Endothelial cell of umbilical vein (primary cell): Measurements from ENCODE around the gene CENATAC. TPM values are rescaled to one million over a fixed set of nuclear protein-coding genes. Genes with fewer than 3 reads are reported as not detected.

ENCODE experiments used
- BruUV-seq: library from RNA; stranded (reverse); fragments of 400-500 nt; replicated peaks from 2 replicates; lab custom pipeline; 2021; lab: Mats Ljungman, UMichigan
- CTCF ChIA-PET: fragments of 300-600, 350-600 bp; sonication (Branson Sonifier 250); formaldehyde crosslinking; loops from one replicate; lab custom pipeline; 2021; ENCODE audit warnings: antibody characterized with exemption, inconsistent platforms; lab: Charles Lee
- POLR2A ChIA-PET: fragments of 300-600, 350-600 bp; sonication (Branson Sonifier 250); formaldehyde crosslinking; loops from one replicate; lab custom pipeline; 2021; ENCODE audit warnings: antibody characterized with exemption, inconsistent platforms; lab: Charles Lee
- DNase-seq: peaks from one replicate; pipeline ENCODE4 v3.0.0-alpha.2; 2011; ENCODE audit warnings: low read depth, low spot score
- FAIRE-seq: peaks from 2 replicates; lab custom pipeline; 2011; peaks lifted over from hg19 to GRCh38; lab: Jason Lieb, UNC
- H2AFZ ChIP-seq: 2 replicates; pipeline ENCODE4 v1.6.0; 2012; ENCODE audit warnings: low read depth, low read length, control low read depth, inconsistent platforms
- H3K27ac ChIP-seq: 2 replicates; pipeline ENCODE4 v1.5.1; 2011; ENCODE audit warnings: low read depth, mild to moderate bottlenecking, control low read depth, low read length, moderate library complexity; ENCODE audit not compliant: insufficient read depth
- H3K27me3 ChIP-seq, 2 experiments: 2 replicates each; pipeline versions ENCODE4 v1.6.0 to v1.6.1; 2011; ENCODE audit warnings: low read length in 2 of 2, mixed read lengths in 1 of 2; ENCODE audit not compliant: control insufficient read depth in 2 of 2, insufficient read depth in 2 of 2
- H3K36me3 ChIP-seq, 2 experiments: 2 replicates in 1 of 2; 3 replicates in 1 of 2; pipeline ENCODE4 v1.5.1; 2011; ENCODE audit warnings: low read length in 2 of 2, mild to moderate bottlenecking in 1 of 2, moderate library complexity in 1 of 2; ENCODE audit not compliant: control insufficient read depth in 2 of 2, insufficient read depth in 2 of 2; ENCODE audit errors: extremely low read depth in 1 of 2
- H3K4me1 ChIP-seq: 3 replicates; pipeline ENCODE4 v1.5.1; 2011; ENCODE audit warnings: mild to moderate bottlenecking, low read length; ENCODE audit not compliant: control insufficient read depth, insufficient read depth; ENCODE audit errors: extremely low read depth
- H3K4me2 ChIP-seq: 2 replicates; pipeline ENCODE4 v1.6.1; 2011; ENCODE audit warnings: low read length, control low read depth, mixed read lengths; ENCODE audit not compliant: insufficient read depth
- H3K4me3 ChIP-seq, 3 experiments: fragments of 200-600 bp in 1 of 3; sonication (generic), shearing (Covaris generic) in 1 of 3; replicated peaks in 1 of 3; 2 replicates each; pipeline ENCODE4 v1.5.1; 2011 to 2016; ENCODE audit warnings: control low read depth in 3 of 3, low read length in 3 of 3, mild to moderate bottlenecking in 2 of 3, inconsistent platforms in 1 of 3, low read depth in 1 of 3, moderate library complexity in 1 of 3; ENCODE audit not compliant: insufficient read depth in 1 of 3
- H3K79me2 ChIP-seq: 2 replicates; pipeline ENCODE4 v1.6.0; 2012; ENCODE audit warnings: low read length, inconsistent platforms; ENCODE audit not compliant: control insufficient read depth, insufficient read depth
- H3K9ac ChIP-seq: replicated peaks from 2 replicates; pipeline ENCODE3; 2011; ENCODE audit warnings: low read length, control low read depth; ENCODE audit not compliant: insufficient read depth; ENCODE audit errors: extremely low read depth
- H3K9me1 ChIP-seq: replicated peaks from 3 replicates; pipeline ENCODE4 v1.6.0; 2011; ENCODE audit warnings: mild to moderate bottlenecking, low read length; ENCODE audit not compliant: control insufficient read depth, insufficient read depth; ENCODE audit errors: extremely low read depth
- H3K9me3 ChIP-seq: replicated peaks from 2 replicates; pipeline ENCODE4 v1.5.1; 2012; ENCODE audit warnings: low read length, inconsistent platforms; ENCODE audit not compliant: control insufficient read depth, insufficient read depth
- H4K20me1 ChIP-seq: replicated peaks from 2 replicates; pipeline ENCODE3; 2011; ENCODE audit warnings: mild to moderate bottlenecking, low read length; ENCODE audit not compliant: control insufficient read depth, insufficient read depth; ENCODE audit errors: extremely low read depth
- CTCF ChIP-seq, 2 donors: IDR thresholded peaks; 1 replicate in 1 of 2; 2 replicates in 1 of 2; pipeline ENCODE4 v1.5.1; 2011; ENCODE audit warnings: low read length in 2 of 2, mild to moderate bottlenecking in 2 of 2, moderate library complexity in 2 of 2, control low read depth in 1 of 2, inconsistent platforms in 1 of 2, low read depth in 1 of 2; ENCODE audit not compliant: insufficient read depth in 1 of 2; ENCODE audit errors: extremely low read depth in 1 of 2
- FOS ChIP-seq: IDR thresholded peaks from 2 replicates; pipeline ENCODE4 v1.6.1; 2011; ENCODE audit warnings: mild to moderate bottlenecking, low read length, moderate library complexity, borderline replicate concordance; ENCODE audit not compliant: insufficient read depth
- GATA2 ChIP-seq: IDR thresholded peaks from 2 replicates; pipeline ENCODE4 v1.7.0; 2011; ENCODE audit warnings: low read depth, mild to moderate bottlenecking, moderate library complexity, mixed read lengths, low read length; ENCODE audit not compliant: insufficient read length, insufficient read depth
- JUN ChIP-seq: IDR thresholded peaks from 2 replicates; pipeline ENCODE4 v1.6.1; 2011; ENCODE audit warnings: borderline replicate concordance, low read depth; ENCODE audit not compliant: insufficient read length, insufficient read depth
- MAX ChIP-seq: IDR thresholded peaks from 2 replicates; pipeline ENCODE4 v1.6.1; 2011; ENCODE audit not compliant: insufficient read depth, insufficient read length
- MYC ChIP-seq: IDR thresholded peaks from one replicate; pipeline ENCODE4 v1.6.1; 2011; ENCODE audit warnings: mild to moderate bottlenecking, low read depth, low read length
- POLR2A ChIP-seq: IDR thresholded peaks from 2 replicates; pipeline ENCODE4 v1.6.1; 2012; ENCODE audit warnings: low read depth, mild to moderate bottlenecking, control low read depth, low read length
- POLR2AphosphoS5 ChIP-seq: IDR thresholded peaks from 2 replicates; pipeline ENCODE4 v1.6.1; 2012; ENCODE audit warnings: low read depth, mild to moderate bottlenecking, control low read depth, low read length, moderate library complexity; ENCODE audit not compliant: insufficient read depth
- dilution Hi-C: fragments of 300-500 bp; cut with MboI; formaldehyde crosslinking; loops from one replicate; pipeline ENCODE4 v1.15.0; 2019; ENCODE audit warnings: low sequenced_read_pairs; ENCODE audit not compliant: extremely low pct_ligation_motif_present
- intact Hi-C: fragments of 100-400 bp; cut with micrococcal nuclease; formaldehyde crosslinking; loops from one replicate; pipeline ENCODE4 v1.10.0; 2022
- polyA plus RNA-seq, 4 experiments: library from polyadenylated mRNA; depleted of rRNA in 3 of 4; stranded (reverse) in 3 of 4; unstranded in 1 of 4; fragments of >200 nt; gene quantifications; 2 replicates each; pipeline versions ENCODE4 v1.2.1 to v1.2.3, GENCODE V29; 2011 to 2012; ENCODE audit warnings: missing spikeins in 1 of 4
- total RNA-seq: library from RNA; stranded (reverse); gene quantifications from 2 replicates; pipeline ENCODE4 v1.2.3, GENCODE V29; 2021

Gene CENATAC
- total and polyA plus RNA-seq, 2 donors (not counting 3 experiments of a cell fraction or from before 2014, with no cell fraction given): 14.2 to 41.8 TPM

GRCh38 chr11:119049081-119049480, 51.1 kb downstream of the CENATAC start:
- dilution Hi-C loops (no loop called here), intact Hi-C loops (no loop called here)
- Histone ChIP-seq H3K79me2 (no peaks in the 10 kb centered on the region), H3K4me3 (no peak overlapping the region), H3K4me1 (no peaks in the 10 kb centered on the region), H3K4me2 (no peak overlapping the region), H3K36me3 (peaks cover 26 to 74% of the 10 kb centered on the region in 2 experiments), H3K9me1 (no peaks in the 10 kb centered on the region), H2AFZ (no peak overlapping the region), H3K27me3 (no peaks in the 10 kb centered on the region), H4K20me1 (no peaks in the 10 kb centered on the region), H3K9me3 (no peaks in the 10 kb centered on the region), H3K9ac (no peak overlapping the region), H3K27ac (no peak overlapping the region)
- POLR2A ChIA-PET: no interaction called here
- no peak for FAIRE-seq
- TF ChIP-seq FOS (no peak), JUN (no peak)
- no peak for DNase-seq
- no TSS peak for BruUV-seq
- CTCF ChIA-PET: interaction anchor here (0.8 kb wide), 1 partner anchor 258 kb away, joined by 3 read pairs; no protein-coding TSS in a partner anchor

- Histone ChIP-seq H3K9me1 (no peaks in the 10 kb centered on the region), H3K27ac (no peak overlapping the region), H3K4me2 (no peak overlapping the region), H3K79me2 (peaks cover 18% of the 10 kb centered on the region), H3K9ac (no peak overlapping the region), H3K4me1 (peaks cover 9% of the 10 kb centered on the region), H3K36me3 (peaks cover 29 to 74% of the 10 kb centered on the region in 2 experiments), H3K27me3 (no peaks in the 10 kb centered on the region), H4K20me1 (no peaks in the 10 kb centered on the region), H3K9me3 (no peaks in the 10 kb centered on the region), H2AFZ (no peak overlapping the region), H3K4me3 (no peak overlapping the region)
- dilution Hi-C loops (no loop called here), intact Hi-C loops (no loop called here)
- CTCF ChIA-PET: no interaction called here
- TF ChIP-seq JUN: no peak
- TF ChIP-seq FOS: no peak
- no peak for TF ChIP-seq CTCF (IDR thresholded peaks at IDR 0.05; ENCODE audit: extremely low read depth in 1 of 2, insufficient read depth in 1 of 2, low read depth in 1 of 2, low read length in 2 of 2)
- no peak for TF ChIP-seq MYC
- TF ChIP-seq POLR2A: no peak
- no peak for TF ChIP-seq MAX
- TF ChIP-seq POLR2AphosphoS5: no peak
- no peak for TF ChIP-seq GATA2
- POLR2A ChIA-PET: no interaction called here
- FAIRE-seq: no peak
- no peak for DNase-seq
- TSS peak; percentile 18 for BruUV-seq
Observed at GRCh38 chr11:119051440-119052162, 53.7 kb downstream of the CENATAC start.
